Neural progenitor cell (in vitro differentiated cells): Measurements from ENCODE around the gene PRDX6. TPM values are rescaled to one million over a fixed set of nuclear protein-coding genes. Genes with fewer than 3 reads are reported as not detected.

Experiments used
- DNase-seq: peaks from one replicate; pipeline ENCODE4 v3.0.0-alpha.2; 2016; ENCODE audit warnings: low spot score
- H2AFZ ChIP-seq: fragments of 200-600 bp; sonication (generic); replicated peaks from 2 replicates; pipeline ENCODE4 v1.6.1; 2016; ENCODE audit warnings: antibody characterized with exemption
- H3F3A ChIP-seq: fragments of 200-600 bp; sonication (generic); 2 replicates; pipeline ENCODE4 v1.6.1; 2016; ENCODE audit warnings: antibody characterized with exemption, low read depth
- H3K27ac ChIP-seq: fragments of 200-600 bp; sonication (generic); 2 replicates; pipeline ENCODE4 v1.5.1; 2016; ENCODE audit warnings: mild to moderate bottlenecking
- H3K27me3 ChIP-seq: fragments of 200-600 bp; sonication (generic); 2 replicates; pipeline ENCODE4 v1.6.1; 2016; ENCODE audit warnings: mild to moderate bottlenecking, moderate library complexity
- H3K36me3 ChIP-seq: fragments of 200-600 bp; sonication (generic); 2 replicates; pipeline ENCODE4 v1.5.1; 2016
- H3K4me1 ChIP-seq: fragments of 200-600 bp; sonication (generic); 2 replicates; pipeline ENCODE4 v1.6.1; 2016; ENCODE audit warnings: mixed run types
- H3K4me2 ChIP-seq: fragments of 200-600 bp; sonication (generic); 2 replicates; pipeline ENCODE4 v1.6.1; 2016
- H3K4me3 ChIP-seq: fragments of 200-600 bp; sonication (generic); 2 replicates; pipeline ENCODE4 v1.5.1; 2016
- H3K79me2 ChIP-seq: fragments of 200-600 bp; sonication (generic); 2 replicates; pipeline ENCODE4 v1.6.1; 2016; ENCODE audit warnings: low read depth
- H3K9ac ChIP-seq: fragments of 200-600 bp; sonication (generic); 2 replicates; pipeline ENCODE4 v1.6.1; 2016
- H3K9me3 ChIP-seq: fragments of 200-600 bp; sonication (generic); 2 replicates; pipeline ENCODE4 v1.5.1; 2016; ENCODE audit warnings: low read depth
- H4K20me1 ChIP-seq: fragments of 200-600 bp; sonication (generic); 2 replicates; pipeline ENCODE4 v1.6.1; 2016; ENCODE audit warnings: low read depth
- H3K27ac Mint-ChIP-seq: 3 replicates; pipeline ENCODE4 v1.8.0; 2021; ENCODE audit warnings: mixed read lengths
- H3K27me3 Mint-ChIP-seq: 2 replicates; pipeline ENCODE4 v1.8.0; 2022; ENCODE audit warnings: low read depth, mild to moderate bottlenecking, inconsistent platforms, moderate library complexity, mixed read lengths; ENCODE audit not compliant: insufficient read depth
- H3K36me3 Mint-ChIP-seq: 3 replicates; pipeline ENCODE4 v1.8.0; 2021; ENCODE audit warnings: mixed read lengths
- H3K4me1 Mint-ChIP-seq: 3 replicates; pipeline ENCODE4 v1.8.0; 2021; ENCODE audit warnings: mixed read lengths
- H3K4me3 Mint-ChIP-seq: 3 replicates; pipeline ENCODE4 v1.8.0; 2021; ENCODE audit warnings: mild to moderate bottlenecking, moderate library complexity, mixed read lengths
- H3K9me3 Mint-ChIP-seq: 3 replicates; pipeline ENCODE4 v1.8.0; 2020; ENCODE audit warnings: mixed read lengths
- CTCF ChIP-seq: fragments of 200-600 bp; sonication (generic); IDR thresholded peaks from 2 replicates; pipeline ENCODE4 v1.5.1; 2017; ENCODE audit warnings: antibody characterized with exemption, mild to moderate bottlenecking
- EZH2 ChIP-seq: fragments of 200-600 bp; sonication (generic); IDR thresholded peaks from 2 replicates; pipeline ENCODE4 v1.6.1; 2017; ENCODE audit warnings: antibody characterized with exemption, mild to moderate bottlenecking, moderate library complexity
- EZH2phosphoT487 ChIP-seq: fragments of 200-600 bp; sonication (generic); IDR thresholded peaks from 2 replicates; pipeline ENCODE4 v1.6.1; 2017; ENCODE audit warnings: antibody characterized with exemption
- total RNA-seq: library from RNA; depleted of rRNA; stranded (reverse); fragments of >200 nt; gene quantifications from 2 replicates; pipeline ENCODE4 v1.2.3, GENCODE V29; 2015; ENCODE audit warnings: low replicate concordance

PRDX6 gene
- total RNA-seq, 1 donor from 2014 or later = 441 TPM

GRCh38 chr1:173436841-173437428, 40.2 kb upstream of the PRDX6 start:
- Histone ChIP-seq H3K79me2 (no peaks in the 10 kb centered on the region), H3K9ac (no peak overlapping the region), H4K20me1 (no peaks in the 10 kb centered on the region), H3K4me2 (no peak overlapping the region), H3K27me3 (no peaks in the 10 kb centered on the region), H3K9me3 (no peaks in the 10 kb centered on the region), H3K4me3 (no peak overlapping the region), H2AFZ (no peak overlapping the region), H3K4me1 (peaks cover 5% of the 10 kb centered on the region), H3K27ac (no peak overlapping the region), H3K36me3 (no peaks in the 10 kb centered on the region), H3F3A (no peaks in the 10 kb centered on the region)
- no peak overlapping the region for H3K4me3 Mint-ChIP-seq
- H3K36me3 Mint-ChIP-seq = no peaks in the 10 kb centered on the region
- H3K27ac Mint-ChIP-seq = peak overlapping the region; percentile 53
- H3K4me1 Mint-ChIP-seq = no peaks in the 10 kb centered on the region
- H3K9me3 Mint-ChIP-seq = no peaks in the 10 kb centered on the region
- no peak for DNase-seq
- no peak for TF ChIP-seq CTCF
- no peak for TF ChIP-seq EZH2phosphoT487
- no peak for TF ChIP-seq EZH2
- peaks cover 3% of the 10 kb centered on the region for H3K27me3 Mint-ChIP-seq

GRCh38 chr1:173438675-173439074, 38.5 kb upstream of the PRDX6 start:
- no peak overlapping the region for H3K4me3 Mint-ChIP-seq
- Histone ChIP-seq H2AFZ (no peak overlapping the region), H3K27ac (no peak overlapping the region), H3K4me3 (no peak overlapping the region), H3K4me1 (peaks cover 8% of the 10 kb centered on the region), H3K9ac (no peak overlapping the region), H3K79me2 (peaks cover 4% of the 10 kb centered on the region), H3K9me3 (no peaks in the 10 kb centered on the region), H3K4me2 (no peak overlapping the region), H3F3A (peaks cover 8% of the 10 kb centered on the region), H3K27me3 (no peaks in the 10 kb centered on the region), H3K36me3 (no peaks in the 10 kb centered on the region), H4K20me1 (no peaks in the 10 kb centered on the region)
- no peak overlapping the region for H3K27ac Mint-ChIP-seq
- no peaks in the 10 kb centered on the region for H3K4me1 Mint-ChIP-seq
- H3K27me3 Mint-ChIP-seq = peaks cover 2% of the 10 kb centered on the region
- no peak for DNase-seq
- TF ChIP-seq CTCF (no peak), EZH2phosphoT487 (no peak), EZH2 (no peak)
- H3K36me3 Mint-ChIP-seq = no peaks in the 10 kb centered on the region
- no peaks in the 10 kb centered on the region for H3K9me3 Mint-ChIP-seq

GRCh38 chr1:173440430-173440829, 36.7 kb upstream of the PRDX6 start:
- no peak overlapping the region for H3K9ac ChIP-seq
- peaks cover 2% of the 10 kb centered on the region for H3K27me3 Mint-ChIP-seq
- H3K4me3 Mint-ChIP-seq = no peak overlapping the region
- no peaks in the 10 kb centered on the region for H3K36me3 Mint-ChIP-seq
- H3K27me3 ChIP-seq = no peaks in the 10 kb centered on the region
- no peak overlapping the region for H3K27ac Mint-ChIP-seq
- H3K4me1 Mint-ChIP-seq = peaks cover 13% of the 10 kb centered on the region
- H3K36me3 ChIP-seq = no peaks in the 10 kb centered on the region
- TF ChIP-seq CTCF (no peak), EZH2 (no peak), EZH2phosphoT487 (no peak)
- peaks cover 24% of the 10 kb centered on the region for H3K4me1 ChIP-seq
- no peaks in the 10 kb centered on the region for H4K20me1 ChIP-seq
- no peaks in the 10 kb centered on the region for H3K9me3 ChIP-seq
- DNase-seq = no peak
- no peak overlapping the region for H3K4me3 ChIP-seq
- H3K79me2 ChIP-seq = peaks cover 4% of the 10 kb centered on the region
- no peak overlapping the region for H2AFZ ChIP-seq
- H3K9me3 Mint-ChIP-seq = peaks cover 2% of the 10 kb centered on the region
- no peak overlapping the region for H3K27ac ChIP-seq
- H3K4me2 ChIP-seq = no peak overlapping the region
- peaks cover 26% of the 10 kb centered on the region for H3F3A ChIP-seq
